NCI-H748 treated with DMSO at 0.1 percent for 48 hours (cell line): Measurements from ENCODE around the gene CKLF.
"Not testable (repeated sequence)": the region's sequence is repeated elsewhere in the genome, so short reads cannot be mapped to it uniquely, and the experiment has no call there.

Source experiments
- DNase-seq: peaks from one replicate; lab custom pipeline; 2025; lab: John Stamatoyannopoulos, UW

CKLF gene

GRCh38 chr16:66552286-66553177 is at the start of gene CKLF:
Gene CKLF (plus strand): TSS chr16:66552576. CDS start chr16:66552716, 140 bp downstream.
- DNase-seq, result peak; percentile 73

- DNase-seq, result no peak
These were observed 49.3 kb upstream of the CKLF start for GRCh38 chr16:66503030-66503429.

- no peak for DNase-seq
These were observed 48.8 kb upstream of the CKLF start for GRCh38 chr16:66503612-66504011.

GRCh38 chr16:66507731-66508239 is 44.6 kb upstream of the CKLF start:
- DNase-seq, result no peak

- no peak for DNase-seq
These were observed 44.0 kb upstream of the CKLF start for GRCh38 chr16:66508248-66508913.

GRCh38 chr16:66508914-66509496 is 43.4 kb upstream of the CKLF start:
- DNase-seq, result no peak

- no peak for DNase-seq
These were observed 42.8 kb upstream of the CKLF start for GRCh38 chr16:66509576-66509975.

GRCh38 chr16:66510298-66510697 is 42.1 kb upstream of the CKLF start:
- no peak for DNase-seq

- DNase-seq, result no peak
These were observed 41.4 kb upstream of the CKLF start for GRCh38 chr16:66510711-66511601.

GRCh38 chr16:66511602-66512271 is 40.6 kb upstream of the CKLF start:
- no peak for DNase-seq

- DNase-seq, result no peak
These were observed 39.9 kb upstream of the CKLF start for GRCh38 chr16:66512272-66513110.

- DNase-seq, result no peak
These were observed 39.2 kb upstream of the CKLF start for GRCh38 chr16:66513111-66513723.

GRCh38 chr16:66514391-66514790 is 38.0 kb upstream of the CKLF start:
- not testable (repeated sequence) for DNase-seq

- DNase-seq, result not testable (repeated sequence)
These were observed 37.3 kb upstream of the CKLF start for GRCh38 chr16:66514980-66515595.

- no peak for DNase-seq
These were observed 36.5 kb upstream of the CKLF start for GRCh38 chr16:66515596-66516508.

GRCh38 chr16:66516509-66516807 is 35.9 kb upstream of the CKLF start:
- no peak for DNase-seq

GRCh38 chr16:66516808-66517585 is 35.4 kb upstream of the CKLF start:
- peak; percentile 0 for DNase-seq
